GM12892 (cell line): ENCODE data around the gene PSD.

Experiments used
- POLR2A ChIP-seq: IDR thresholded peaks from 2 replicates; pipeline ENCODE4 v1.6.1; 2011; ENCODE audit warnings: low read depth, low read length, control low read depth
- POLR2AphosphoS5 ChIP-seq: IDR thresholded peaks from 2 replicates; pipeline ENCODE4 v1.6.1; 2011; ENCODE audit warnings: low read depth, low read length, control low read depth
- TAF1 ChIP-seq: IDR thresholded peaks from 2 replicates; pipeline ENCODE4 v1.6.1; 2011; ENCODE audit warnings: low read depth, mild to moderate bottlenecking, control low read depth, low read length, borderline replicate concordance

GRCh38 chr10:102396317-102396650 lies 22.3 kb downstream of the PSD start:
- TF ChIP-seq POLR2AphosphoS5 (no peak; the same call in 1 of the 2 replicates), POLR2A (no peak), TAF1 (no peak)
